Muscle layer of duodenum (tissue), 2 donors: ENCODE data around the gene ATP4A.

ENCODE experiments used
- H3K27ac ChIP-seq: one replicate; pipeline ENCODE4 v1.7.0; 2013; ENCODE audit warnings: mild to moderate bottlenecking, low read length
- H3K27me3 ChIP-seq: one replicate; pipeline ENCODE4 v1.7.0; 2013; ENCODE audit warnings: low read depth, mild to moderate bottlenecking, control low read depth, low read length
- H3K36me3 ChIP-seq, 2 donors: one replicate each; pipeline ENCODE4 v1.7.0; 2013; ENCODE audit warnings: low read length in 2 of 2, control low read depth in 1 of 2, mild to moderate bottlenecking in 1 of 2; ENCODE audit not compliant: insufficient read depth in 2 of 2, control insufficient read depth in 1 of 2
- H3K4me1 ChIP-seq, 2 donors: one replicate each; pipeline ENCODE4 v1.7.0; 2013; ENCODE audit warnings: low read length in 2 of 2, mild to moderate bottlenecking in 2 of 2, control low read depth in 1 of 2, moderate library complexity in 1 of 2; ENCODE audit not compliant: insufficient read depth in 2 of 2, control insufficient read depth in 1 of 2
- H3K4me3 ChIP-seq, 2 donors: one replicate each; pipeline ENCODE4 v1.7.0; 2013; ENCODE audit warnings: low read length in 2 of 2, low read depth in 1 of 2, mild to moderate bottlenecking in 1 of 2
- H3K9me3 ChIP-seq, 2 donors: one replicate each; pipeline ENCODE4 v1.7.0; 2013; ENCODE audit warnings: low read length in 2 of 2, control low read depth in 1 of 2, mild to moderate bottlenecking in 1 of 2; ENCODE audit not compliant: control insufficient read depth in 1 of 2
- donor health status: healthy.

ATP4A gene

GRCh38 chr19:35533822-35534392 lies 29.6 kb downstream of the ATP4A start:
- Histone ChIP-seq H3K9me3 (no peaks in the 10 kb centered on the region), H3K27me3 (peaks cover 16% of the 10 kb centered on the region), H3K4me3 (no peak overlapping the region), H3K27ac (no peak overlapping the region), H3K36me3 (no peaks in the 10 kb centered on the region), H3K4me1 (no peaks in the 10 kb centered on the region)

- H3K27me3 ChIP-seq: peaks cover 16% of the 10 kb centered on the region
- H3K4me1 ChIP-seq: no peaks in the 10 kb centered on the region
- no peaks in the 10 kb centered on the region for H3K36me3 ChIP-seq
- no peak within 1 kb of the TSS for H3K4me3 ChIP-seq
- H3K27ac ChIP-seq: no peak within 1 kb of the TSS
- H3K9me3 ChIP-seq: no peaks in the 10 kb centered on the region
Measured at GRCh38 chr19:35533201-35533821, 30.1 kb downstream of the ATP4A start, which contains the start of gene GAPDHS. Gene GAPDHS, plus strand, starts transcription at chr19:35533456. Its CDS starts 72 bp downstream, at chr19:35533528.

GRCh38 chr19:35531291-35531690 lies 32.2 kb downstream of the ATP4A start:
- H3K36me3 ChIP-seq: no peaks in the 10 kb centered on the region
- no peak overlapping the region for H3K27ac ChIP-seq
- H3K4me1 ChIP-seq: no peaks in the 10 kb centered on the region
- no peaks in the 10 kb centered on the region for H3K9me3 ChIP-seq
- no peak overlapping the region for H3K4me3 ChIP-seq
- peaks cover 16% of the 10 kb centered on the region for H3K27me3 ChIP-seq

- H3K9me3 ChIP-seq: no peaks in the 10 kb centered on the region
- no peaks in the 10 kb centered on the region for H3K36me3 ChIP-seq
- no peak overlapping the region for H3K4me3 ChIP-seq
- H3K4me1 ChIP-seq: no peaks in the 10 kb centered on the region
- H3K27ac ChIP-seq: no peak overlapping the region
- peaks cover 13% of the 10 kb centered on the region for H3K27me3 ChIP-seq
Measured at GRCh38 chr19:35529241-35530218, 33.9 kb downstream of the ATP4A start.

- H3K27ac ChIP-seq: no peak within 1 kb of the TSS
- H3K36me3 ChIP-seq: no peaks in the 10 kb centered on the region
- H3K4me3 ChIP-seq: no peak within 1 kb of the TSS
- H3K27me3 ChIP-seq: peaks cover 3% of the 10 kb centered on the region
- no peaks in the 10 kb centered on the region for H3K4me1 ChIP-seq
- H3K9me3 ChIP-seq: no peaks in the 10 kb centered on the region
Measured at GRCh38 chr19:35528218-35529038, 35.0 kb downstream of the ATP4A start, which contains the start of gene SBSN. Gene SBSN, minus strand, starts transcription at chr19:35528311. Its CDS starts 30 bp downstream, at chr19:35528281.

- Histone ChIP-seq H3K27me3 (no peaks in the 10 kb centered on the region), H3K4me3 (no peak overlapping the region), H3K4me1 (no peaks in the 10 kb centered on the region), H3K9me3 (no peaks in the 10 kb centered on the region), H3K27ac (no peak overlapping the region), H3K36me3 (no peaks in the 10 kb centered on the region)
Measured at GRCh38 chr19:35525873-35526272, 37.6 kb downstream of the ATP4A start.

GRCh38 chr19:35524181-35524837 lies 39.1 kb downstream of the ATP4A start:
- Histone ChIP-seq H3K9me3 (no peaks in the 10 kb centered on the region), H3K4me3 (no peak overlapping the region), H3K27ac (no peak overlapping the region), H3K4me1 (no peaks in the 10 kb centered on the region), H3K27me3 (no peaks in the 10 kb centered on the region), H3K36me3 (no peaks in the 10 kb centered on the region)

- H3K4me3 ChIP-seq: no peak overlapping the region
- H3K4me1 ChIP-seq: no peaks in the 10 kb centered on the region
- H3K27ac ChIP-seq: no peak overlapping the region
- no peaks in the 10 kb centered on the region for H3K9me3 ChIP-seq
- no peaks in the 10 kb centered on the region for H3K36me3 ChIP-seq
- H3K27me3 ChIP-seq: no peaks in the 10 kb centered on the region
Measured at GRCh38 chr19:35522745-35523327, 40.6 kb downstream of the ATP4A start.

- Histone ChIP-seq H3K36me3 (no peaks in the 10 kb centered on the region), H3K9me3 (no peaks in the 10 kb centered on the region), H3K27me3 (no peaks in the 10 kb centered on the region), H3K4me1 (no peaks in the 10 kb centered on the region), H3K27ac (no peak overlapping the region), H3K4me3 (no peak overlapping the region)
Measured at GRCh38 chr19:35521124-35521743, 42.2 kb downstream of the ATP4A start.

GRCh38 chr19:35519291-35519690 lies 44.2 kb downstream of the ATP4A start:
- H3K27ac ChIP-seq: no peak overlapping the region
- H3K4me1 ChIP-seq: no peaks in the 10 kb centered on the region
- peaks cover 3% of the 10 kb centered on the region for H3K27me3 ChIP-seq
- H3K9me3 ChIP-seq: no peaks in the 10 kb centered on the region
- H3K4me3 ChIP-seq: no peak overlapping the region
- no peaks in the 10 kb centered on the region for H3K36me3 ChIP-seq
